ENCODE measurements around the gene FAT2. TPM values are rescaled to one million over a fixed set of nuclear protein-coding genes. Genes with fewer than 3 reads are reported as not detected.

Gene FAT2
- total RNA-seq, 1 experiment from 2014 or later: 0.11 TPM

- DNase-seq (ENCODE audit: low read depth): no peak
Observed at GRCh38 chr5:151557466-151557865, 33.7 kb downstream of the FAT2 start.

GRCh38 chr5:151556806-151557205 is 34.3 kb downstream of the FAT2 start:
- DNase-seq (ENCODE audit: low read depth): no peak

GRCh38 chr5:151555760-151556576 is 35.2 kb downstream of the FAT2 start:
- DNase-seq (ENCODE audit: low read depth): no peak

- DNase-seq (ENCODE audit: low read depth): no peak
Observed at GRCh38 chr5:151553695-151554094, 37.4 kb downstream of the FAT2 start.

- no peak for DNase-seq (ENCODE audit: low read depth)
Observed at GRCh38 chr5:151553130-151553670, 37.9 kb downstream of the FAT2 start.

GRCh38 chr5:151551985-151552384 is 39.1 kb downstream of the FAT2 start:
- no peak for DNase-seq (ENCODE audit: low read depth)

- no peak for DNase-seq (ENCODE audit: low read depth)
Observed at GRCh38 chr5:151550146-151550545, 41.0 kb downstream of the FAT2 start.

- DNase-seq (ENCODE audit: low read depth): no peak
Observed at GRCh38 chr5:151549713-151550112, 41.4 kb downstream of the FAT2 start.

- no peak for DNase-seq (ENCODE audit: low read depth)
Observed at GRCh38 chr5:151547364-151547763, 43.8 kb downstream of the FAT2 start.

GRCh38 chr5:151541571-151541970 is 49.6 kb downstream of the FAT2 start:
- DNase-seq (ENCODE audit: low read depth): no peak

Other genes with a start within 250 kb of the FAT2 start
- not detected in 2 replicates for gene SLC36A2, start 243.8 kb downstream of the FAT2 start, total RNA-seq (2014; rRNA removed; shearing (Covaris generic))
- gene SLC36A1, start 143.7 kb downstream of the FAT2 start, total RNA-seq (2014; rRNA removed; shearing (Covaris generic)): 1.7 and 3.5 TPM in 2 replicates
- gene SPARC, start 95.6 kb upstream of the FAT2 start, total RNA-seq (2014; rRNA removed; shearing (Covaris generic)): 364 and 386 TPM in 2 replicates
- gene ATOX1, start 167.3 kb upstream of the FAT2 start, total RNA-seq (2014; rRNA removed; shearing (Covaris generic)): 96.9 and 105 TPM in 2 replicates
- gene G3BP1, start 180.6 kb upstream of the FAT2 start, total RNA-seq (2014; rRNA removed; shearing (Covaris generic)): 307 and 350 TPM in 2 replicates

All from Daoy (cell line).